ENCODE data around the gene C4orf51.
A peak's percentile ranks its signal among the peaks of the same experiment; 100 is the strongest.

The C4orf51 gene

DNA sequence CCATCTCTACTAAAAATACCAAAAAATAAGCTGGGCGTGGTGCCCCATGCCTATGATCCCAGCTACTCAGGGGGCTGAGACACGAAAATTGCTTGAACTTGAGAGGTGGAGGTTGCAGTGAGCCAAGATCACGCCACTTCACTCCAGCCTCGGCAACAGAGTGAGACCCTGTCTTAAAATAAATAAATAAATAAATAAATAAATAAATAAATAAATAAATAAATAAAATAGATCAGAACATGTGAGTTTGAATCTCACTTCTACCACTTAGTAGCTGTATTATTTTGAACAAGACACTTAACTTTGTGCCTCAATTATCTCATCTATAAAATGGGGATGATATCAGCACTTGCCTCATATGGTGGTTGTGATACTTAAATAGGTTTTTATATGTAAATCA is 90.2 kb downstream of the C4orf51 start:
- in situ Hi-C loops (cut with HindIII; ENCODE audit: low sequenced_read_pairs), result no loop called here
- DNase-seq (ENCODE audit: low read depth, low spot score), result no peak

GRCh38 chr4:145772347-145772746 is 92.4 kb downstream of the C4orf51 start:
- TF ChIP-seq CTCF (IDR thresholded peaks at IDR 0.05; ENCODE audit: low read depth, low read length), result no peak
- DNase-seq (ENCODE audit: low read depth, low spot score), result no peak
- in situ Hi-C loops (cut with HindIII; ENCODE audit: low sequenced_read_pairs), result no loop called here
- no peak overlapping the region for H3K4me3 ChIP-seq (ENCODE audit: low read depth, low read length)

More for the DNA sequence above, 90.2 kb downstream of the C4orf51 start:
- TF ChIP-seq CTCF (IDR thresholded peaks at IDR 0.05; ENCODE audit: low read depth, low read length), result no peak
- no peak overlapping the region for H3K4me3 ChIP-seq (ENCODE audit: low read depth, low read length)

DNA sequence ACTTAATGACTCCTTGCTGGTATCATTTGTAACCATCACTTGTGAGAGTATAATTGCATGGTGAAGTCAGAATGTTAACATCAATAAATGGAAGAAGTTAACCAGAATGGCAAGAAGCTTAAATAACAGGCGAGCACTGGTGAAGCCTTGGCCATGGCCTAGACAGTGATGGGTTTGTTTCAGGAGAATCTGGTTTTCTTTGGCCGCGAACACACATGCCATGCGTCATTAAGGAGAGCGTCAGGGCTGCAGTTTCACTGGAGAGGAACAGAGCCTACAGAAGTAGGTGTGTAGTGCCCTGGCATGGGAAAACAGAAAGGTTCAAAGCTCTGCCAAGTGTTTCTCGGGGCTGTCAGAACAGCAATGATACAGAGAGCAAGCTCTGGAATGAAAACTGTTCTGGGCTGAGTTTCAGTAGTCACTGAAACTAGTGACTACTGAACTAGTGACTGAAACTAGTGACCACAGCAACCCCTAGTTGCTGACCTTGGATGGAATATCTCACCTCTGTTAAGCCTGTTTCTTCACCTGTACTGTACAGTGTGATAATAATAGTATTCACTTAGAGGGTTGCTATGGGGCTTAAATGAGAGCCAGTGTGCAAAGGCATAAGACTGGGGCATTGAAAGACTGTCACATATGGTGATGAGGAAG is 93.8 kb downstream of the C4orf51 start:
- in situ Hi-C loops (cut with HindIII; ENCODE audit: low sequenced_read_pairs), result no loop called here
- TF ChIP-seq CTCF (IDR thresholded peaks at IDR 0.05; ENCODE audit: low read depth, low read length), result no peak
- peak; percentile 9 for DNase-seq (ENCODE audit: low read depth, low spot score)
- H3K4me3 ChIP-seq (ENCODE audit: low read depth, low read length), result no peak overlapping the region

DNA sequence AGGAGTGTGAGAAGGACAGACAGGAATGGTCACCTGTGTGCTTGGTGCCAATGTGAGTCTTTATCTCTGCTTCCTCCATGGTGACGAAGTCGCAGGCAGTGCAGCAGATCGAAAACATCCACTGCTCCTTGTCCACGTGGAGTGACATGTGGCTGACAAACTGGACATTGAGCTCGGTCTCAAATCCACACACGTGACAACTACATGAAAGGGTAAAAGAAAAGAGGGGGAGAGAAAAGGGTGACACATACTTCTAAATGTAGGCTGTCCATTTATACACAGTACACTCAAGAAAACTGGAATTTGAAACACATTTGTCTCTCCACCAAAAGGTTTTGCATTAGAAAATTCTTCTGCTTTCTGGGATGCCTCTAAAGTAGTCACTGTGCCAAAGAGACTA is 94.5 kb downstream of the C4orf51 start:
- no peak overlapping the region for H3K4me3 ChIP-seq (ENCODE audit: low read depth, low read length)
- in situ Hi-C loops (cut with HindIII; ENCODE audit: low sequenced_read_pairs), result no loop called here
- DNase-seq (ENCODE audit: low read depth, low spot score), result no peak
- TF ChIP-seq CTCF (IDR thresholded peaks at IDR 0.05; ENCODE audit: low read depth, low read length), result no peak

- no peak for DNase-seq (ENCODE audit: low read depth, low spot score)
- in situ Hi-C loops (cut with HindIII; ENCODE audit: low sequenced_read_pairs), result no loop called here
- H3K4me3 ChIP-seq (ENCODE audit: low read depth, low read length), result no peak overlapping the region
- no peak for TF ChIP-seq CTCF (IDR thresholded peaks at IDR 0.05; ENCODE audit: low read depth, low read length)
These were observed 95.5 kb downstream of the C4orf51 start for GRCh38 chr4:145775406-145775805.

- no peak for DNase-seq (ENCODE audit: low read depth, low spot score)
- TF ChIP-seq CTCF (IDR thresholded peaks at IDR 0.05; ENCODE audit: low read depth, low read length), result no peak
- no peak overlapping the region for H3K4me3 ChIP-seq (ENCODE audit: low read depth, low read length)
- in situ Hi-C loops (cut with HindIII; ENCODE audit: low sequenced_read_pairs), result no loop called here
These were observed 96.3 kb downstream of the C4orf51 start for GRCh38 chr4:145776208-145776607.
